Smooth muscle cell (in vitro differentiated cells): ENCODE measurements around the gene ECM2. TPM values are rescaled to one million over a fixed set of nuclear protein-coding genes. Genes with fewer than 3 reads are reported as not detected.

ENCODE experiments used
- DNase-seq: peaks from one replicate; lab custom pipeline; 2025; ENCODE audit not compliant: unreplicated experiment; lab: John Stamatoyannopoulos, UW
- H2AFZ ChIP-seq: fragments of 200-600 bp; sonication (generic); 2 replicates; pipeline ENCODE4 v1.6.0; 2016; ENCODE audit warnings: antibody characterized with exemption, low read depth, mild to moderate bottlenecking
- H3F3A ChIP-seq: fragments of 200-600 bp; sonication (generic); 2 replicates; pipeline ENCODE4 v1.6.0; 2017; ENCODE audit warnings: antibody characterized with exemption, low read depth
- H3K27ac ChIP-seq: fragments of 200-600 bp; sonication (generic); 2 replicates; pipeline ENCODE4 v1.5.1; 2016; ENCODE audit warnings: low read depth, mild to moderate bottlenecking
- H3K27me3 ChIP-seq: fragments of 200-600 bp; sonication (generic); 2 replicates; pipeline ENCODE4 v1.6.1; 2016; ENCODE audit warnings: low read depth, mild to moderate bottlenecking
- H3K36me3 ChIP-seq: fragments of 200-600 bp; sonication (generic); 2 replicates; pipeline ENCODE4 v1.5.1; 2016; ENCODE audit warnings: low read depth
- H3K4me1 ChIP-seq: fragments of 200-600 bp; sonication (generic); 2 replicates; pipeline ENCODE4 v1.5.1; 2016; ENCODE audit warnings: low read depth
- H3K4me2 ChIP-seq: fragments of 200-600 bp; sonication (generic); 2 replicates; pipeline ENCODE4 v1.6.0; 2016; ENCODE audit warnings: mild to moderate bottlenecking
- H3K4me3 ChIP-seq: fragments of 200-600 bp; sonication (generic); 2 replicates; pipeline ENCODE4 v1.5.1; 2016; ENCODE audit warnings: mild to moderate bottlenecking
- H3K79me2 ChIP-seq: fragments of 200-600 bp; sonication (generic); 2 replicates; pipeline ENCODE4 v1.6.0; 2016; ENCODE audit warnings: low read depth, mild to moderate bottlenecking
- H3K9ac ChIP-seq: fragments of 200-600 bp; sonication (generic); 2 replicates; pipeline ENCODE4 v1.6.0; 2016; ENCODE audit warnings: low read depth
- H3K9me3 ChIP-seq: fragments of 200-600 bp; sonication (generic); replicated peaks from 2 replicates; pipeline ENCODE4 v1.5.1; 2016; ENCODE audit warnings: low read depth
- H4K20me1 ChIP-seq: fragments of 200-600 bp; sonication (generic); 2 replicates; pipeline ENCODE4 v1.6.0; 2016; ENCODE audit warnings: low read depth
- CTCF ChIP-seq: fragments of 200-600 bp; sonication (generic); IDR thresholded peaks from 2 replicates; pipeline ENCODE4 v1.5.1; 2017; ENCODE audit warnings: borderline replicate concordance, mild to moderate bottlenecking, antibody characterized with exemption; ENCODE audit not compliant: insufficient read depth, poor library complexity, severe bottlenecking
- WGBS: methylation state at CpG from one replicate; pipeline ENCODE4 v1.1.7; 2016; ENCODE audit warnings: low lambda C conversion rate; 5-methylcytosine and 5-hydroxymethylcytosine counted together
- polyA plus RNA-seq: library from polyadenylated mRNA; unstranded; fragments of >200 nt; fragmentation: Nextera tagmentation; extraction: Ambion mirVana; gene quantifications from 2 replicates; pipeline ENCODE4 v1.2.1, GENCODE V29; 2016
- total RNA-seq: library from RNA; depleted of rRNA; stranded (reverse); fragments of >200 nt; gene quantifications from 2 replicates; pipeline ENCODE4 v1.2.3, GENCODE V29; 2014

The ECM2 gene
- total and polyA plus RNA-seq, 2 experiments from 2014 or later = 0.27 to 0.37 TPM

GRCh38 chr9:92529124-92529523 is 6.7 kb downstream of the ECM2 start:
- H2AFZ ChIP-seq = no peak overlapping the region
- H3K36me3 ChIP-seq = no peaks in the 10 kb centered on the region
- no peak overlapping the region for H3K27ac ChIP-seq
- H3K27me3 ChIP-seq = no peaks in the 10 kb centered on the region
- no peaks in the 10 kb centered on the region for H3K4me1 ChIP-seq
- no peak for DNase-seq
- no peak overlapping the region for H3K9ac ChIP-seq
- H3K9me3 ChIP-seq = no peaks in the 10 kb centered on the region
- TF ChIP-seq CTCF = no peak
- no peak overlapping the region for H3K4me3 ChIP-seq
- no peak overlapping the region for H3K4me2 ChIP-seq
- H3F3A ChIP-seq = no peaks in the 10 kb centered on the region
- 97% methylated on average over 3 of the region's 3 CpGs for WGBS
- H4K20me1 ChIP-seq = no peaks in the 10 kb centered on the region
- no peaks in the 10 kb centered on the region for H3K79me2 ChIP-seq

GRCh38 chr9:92528522-92528849 is 7.3 kb downstream of the ECM2 start:
- no peak overlapping the region for H3K4me2 ChIP-seq
- no peaks in the 10 kb centered on the region for H3K36me3 ChIP-seq
- no peaks in the 10 kb centered on the region for H4K20me1 ChIP-seq
- H3K9me3 ChIP-seq = no peaks in the 10 kb centered on the region
- H3K27me3 ChIP-seq = no peaks in the 10 kb centered on the region
- no peaks in the 10 kb centered on the region for H3K79me2 ChIP-seq
- WGBS = 91% methylated on average over 1 of the region's 1 CpG
- DNase-seq = no peak
- no peaks in the 10 kb centered on the region for H3F3A ChIP-seq
- no peak overlapping the region for H3K9ac ChIP-seq
- H3K27ac ChIP-seq = no peak overlapping the region
- no peak for TF ChIP-seq CTCF
- H2AFZ ChIP-seq = no peak overlapping the region
- no peaks in the 10 kb centered on the region for H3K4me1 ChIP-seq
- no peak overlapping the region for H3K4me3 ChIP-seq

- no peak overlapping the region for H3K9ac ChIP-seq
- no peaks in the 10 kb centered on the region for H3K36me3 ChIP-seq
- H3K79me2 ChIP-seq = no peaks in the 10 kb centered on the region
- no peaks in the 10 kb centered on the region for H3F3A ChIP-seq
- no peaks in the 10 kb centered on the region for H4K20me1 ChIP-seq
- H3K27me3 ChIP-seq = no peaks in the 10 kb centered on the region
- H3K4me2 ChIP-seq = no peak overlapping the region
- H3K4me1 ChIP-seq = no peaks in the 10 kb centered on the region
- no peak overlapping the region for H2AFZ ChIP-seq
- H3K27ac ChIP-seq = no peak overlapping the region
- no peaks in the 10 kb centered on the region for H3K9me3 ChIP-seq
- no peak for TF ChIP-seq CTCF
- no peak for DNase-seq
- no peak overlapping the region for H3K4me3 ChIP-seq
- 98% methylated on average over 4 of the region's 4 CpGs for WGBS
These were observed 7.8 kb downstream of the ECM2 start for GRCh38 chr9:92527832-92528521.

DNA sequence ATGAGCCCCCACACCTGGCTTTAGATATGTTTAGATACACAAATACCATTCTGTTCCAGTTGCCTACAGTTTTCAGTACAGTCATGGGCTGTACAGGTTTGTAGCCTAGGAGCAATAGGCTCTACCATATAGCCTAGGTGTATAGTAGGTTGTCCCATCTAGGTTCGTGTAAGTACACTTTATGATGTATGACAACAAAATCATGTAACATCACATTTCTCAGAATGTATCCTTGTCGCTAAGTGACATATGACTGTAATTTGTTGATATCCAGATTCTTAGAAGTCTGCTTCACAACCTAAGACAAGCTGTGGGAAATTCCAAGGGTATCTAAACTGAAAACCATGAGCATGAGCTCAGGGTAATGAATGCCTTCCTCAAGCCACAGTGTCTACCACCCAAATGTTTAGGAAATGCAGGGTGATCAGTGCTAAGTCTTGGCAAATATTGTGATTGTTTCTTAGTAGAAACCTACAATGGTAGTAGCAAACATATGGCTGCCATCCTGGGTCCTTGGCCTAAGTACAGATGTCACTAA is 8.4 kb downstream of the ECM2 start:
- H3F3A ChIP-seq = no peaks in the 10 kb centered on the region
- WGBS = 100% methylated on average over 2 of the region's 2 CpGs
- no peak for DNase-seq
- H4K20me1 ChIP-seq = no peaks in the 10 kb centered on the region
- no peaks in the 10 kb centered on the region for H3K9me3 ChIP-seq
- no peak overlapping the region for H3K4me3 ChIP-seq
- H3K4me1 ChIP-seq = no peaks in the 10 kb centered on the region
- no peak for TF ChIP-seq CTCF
- no peak overlapping the region for H3K9ac ChIP-seq
- H3K27me3 ChIP-seq = no peaks in the 10 kb centered on the region
- no peaks in the 10 kb centered on the region for H3K79me2 ChIP-seq
- no peak overlapping the region for H2AFZ ChIP-seq
- no peak overlapping the region for H3K27ac ChIP-seq
- H3K4me2 ChIP-seq = no peak overlapping the region
- H3K36me3 ChIP-seq = no peaks in the 10 kb centered on the region
